ENCODE results near the gene SCMH1. TPM values are rescaled to one million over a fixed set of nuclear protein-coding genes. Genes with fewer than 3 reads are reported as not detected.
A peak's percentile ranks its signal among the peaks of the same experiment; 100 is the strongest.

The SCMH1 gene
- total RNA-seq, 1 experiment from 2014 or later = 39.5 TPM

DNA sequence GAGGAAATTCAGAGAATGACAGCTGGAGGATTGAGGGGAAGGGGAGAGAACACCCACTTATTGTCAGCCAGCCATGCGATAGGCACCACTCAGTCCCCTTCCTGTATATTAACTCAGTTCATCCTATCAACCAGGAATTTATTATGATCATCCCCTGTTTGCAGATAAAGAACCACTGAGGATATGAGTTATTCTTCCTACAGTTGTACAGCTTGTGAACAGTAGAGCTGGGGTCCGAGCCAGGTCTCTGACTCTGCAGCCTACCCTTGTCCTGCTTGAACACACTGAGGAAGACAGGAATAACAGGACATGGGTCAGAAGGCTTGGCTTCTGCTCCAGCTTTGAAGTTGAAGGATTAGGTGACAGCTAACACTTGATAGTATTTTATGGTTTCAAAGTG lies 42.0 kb upstream of the SCMH1 start:
- BruUV-seq (replicated peaks) = no TSS peak
- TF ChIP-seq, protein P1, sequence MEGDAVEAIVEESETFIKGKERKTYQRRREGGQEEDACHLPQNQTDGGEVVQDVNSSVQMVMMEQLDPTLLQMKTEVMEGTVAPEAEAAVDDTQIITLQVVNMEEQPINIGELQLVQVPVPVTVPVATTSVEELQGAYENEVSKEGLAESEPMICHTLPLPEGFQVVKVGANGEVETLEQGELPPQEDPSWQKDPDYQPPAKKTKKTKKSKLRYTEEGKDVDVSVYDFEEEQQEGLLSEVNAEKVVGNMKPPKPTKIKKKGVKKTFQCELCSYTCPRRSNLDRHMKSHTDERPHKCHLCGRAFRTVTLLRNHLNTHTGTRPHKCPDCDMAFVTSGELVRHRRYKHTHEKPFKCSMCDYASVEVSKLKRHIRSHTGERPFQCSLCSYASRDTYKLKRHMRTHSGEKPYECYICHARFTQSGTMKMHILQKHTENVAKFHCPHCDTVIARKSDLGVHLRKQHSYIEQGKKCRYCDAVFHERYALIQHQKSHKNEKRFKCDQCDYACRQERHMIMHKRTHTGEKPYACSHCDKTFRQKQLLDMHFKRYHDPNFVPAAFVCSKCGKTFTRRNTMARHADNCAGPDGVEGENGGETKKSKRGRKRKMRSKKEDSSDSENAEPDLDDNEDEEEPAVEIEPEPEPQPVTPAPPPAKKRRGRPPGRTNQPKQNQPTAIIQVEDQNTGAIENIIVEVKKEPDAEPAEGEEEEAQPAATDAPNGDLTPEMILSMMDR (conservative IDR thresholded peaks at IDR 0.05) = no peak
- no peak for TF ChIP-seq EZH2 (IDR thresholded peaks at IDR 0.05; ENCODE audit: low read depth)
- H2AFZ ChIP-seq = no peak overlapping the region
- H3K4me2 ChIP-seq = no peak overlapping the region
- no peak overlapping the region for H3K4me3 ChIP-seq
- DNase-seq = no peak
- no peaks in the 10 kb centered on the region for H3K36me3 ChIP-seq (ENCODE audit: low read depth)
- H3K9me3 ChIP-seq (ENCODE audit: insufficient read depth, low read depth) = no peaks in the 10 kb centered on the region
- peaks cover 9% of the 10 kb centered on the region; the same call in 1 of the 2 replicates for H3K27me3 ChIP-seq (ENCODE audit: insufficient read depth, low read depth)
- no peak overlapping the region for H3K27ac ChIP-seq
- intact Hi-C loops (cut with micrococcal nuclease; ENCODE audit: unreplicated experiment) = no loop called here
- no peaks in the 10 kb centered on the region for H3F3A ChIP-seq (ENCODE audit: insufficient read depth, low read depth)
- H3K79me2 ChIP-seq (ENCODE audit: low read depth) = no peaks in the 10 kb centered on the region
- H4K20me1 ChIP-seq (ENCODE audit: insufficient read depth) = no peaks in the 10 kb centered on the region
- no peaks in the 10 kb centered on the region; the same call in 1 of the 2 replicates for H3K4me1 ChIP-seq (replicated peaks; ENCODE audit: insufficient read depth)
- ChIA-PET CTCF (interaction anchor here (0.7 kb wide), 1 partner anchor 8 kb away, joined by 4 read pairs; no protein-coding TSS in a partner anchor), POLR2A (ENCODE audit: unreplicated experiment) (interaction anchor here (0.6 kb wide), 1 partner anchor 104 kb away, joined by 3 read pairs; no protein-coding TSS in a partner anchor)
- H3K9me2 ChIP-seq (ENCODE audit: insufficient read depth) = no peaks in the 10 kb centered on the region

DNA sequence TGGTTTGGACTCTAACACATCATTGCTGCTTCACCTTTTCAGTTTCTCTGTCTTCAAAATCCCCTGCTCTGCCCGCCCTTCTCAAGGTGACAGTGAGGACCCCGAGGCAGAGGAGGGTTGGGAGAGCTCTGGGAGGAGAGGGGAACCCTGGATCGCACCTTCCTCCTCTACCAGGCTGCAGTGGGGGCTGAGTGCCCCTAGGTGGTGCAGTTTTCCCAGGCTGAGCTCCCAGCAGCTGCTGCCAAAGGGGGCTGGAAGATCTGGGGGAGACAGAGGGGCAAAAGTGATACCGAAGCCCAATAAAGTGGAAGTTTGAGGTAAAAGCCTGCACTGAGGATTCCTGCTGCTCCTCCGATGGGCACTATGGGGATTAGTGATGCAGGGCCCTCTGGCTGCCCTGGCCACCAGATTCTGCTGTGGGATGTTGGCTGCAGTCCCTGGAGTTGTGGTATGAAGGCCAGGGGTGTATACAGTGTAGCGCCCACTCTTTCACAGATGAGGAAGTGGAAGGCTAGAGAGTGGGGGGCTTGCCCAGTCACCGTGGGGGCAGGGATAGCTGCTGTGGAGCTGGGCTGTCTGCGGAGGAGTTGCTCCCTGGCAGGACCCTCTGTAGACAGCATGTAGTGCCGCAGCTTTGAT lies 40.7 kb upstream of the SCMH1 start:
- Histone ChIP-seq H3K9me3 (ENCODE audit: insufficient read depth, low read depth) (no peaks in the 10 kb centered on the region), H2AFZ (no peak overlapping the region), H3K4me1 (replicated peaks; ENCODE audit: insufficient read depth) (no peaks in the 10 kb centered on the region; the same call in 1 of the 2 replicates), H3K36me3 (ENCODE audit: low read depth) (no peaks in the 10 kb centered on the region), H3K9me2 (ENCODE audit: insufficient read depth) (no peaks in the 10 kb centered on the region), H3K4me3 (no peak overlapping the region), H3K27me3 (ENCODE audit: insufficient read depth, low read depth) (peaks cover 6% of the 10 kb centered on the region; the same call in 1 of the 2 replicates), H3K4me2 (no peak overlapping the region), H4K20me1 (ENCODE audit: insufficient read depth) (no peaks in the 10 kb centered on the region), H3F3A (ENCODE audit: insufficient read depth, low read depth) (no peaks in the 10 kb centered on the region), H3K27ac (no peak overlapping the region), H3K79me2 (ENCODE audit: low read depth) (no peaks in the 10 kb centered on the region)
- peak in 1 of 2 experiments; percentile 54 for DNase-seq
- ChIA-PET POLR2A (ENCODE audit: unreplicated experiment) (interaction anchor here (0.7 kb wide), 1 partner anchor 370 kb away, joined by 3 read pairs; no protein-coding TSS in a partner anchor), CTCF (interaction anchor here (0.7 to 1.2 kb wide), 4 partner anchors 32 to 206 kb away, joined by 3 to 4 read pairs (median 4); no protein-coding TSS in a partner anchor)
- TF ChIP-seq, protein P1 (conservative IDR thresholded peaks at IDR 0.05) = peak; percentile 87
- TF ChIP-seq EZH2 (IDR thresholded peaks at IDR 0.05; ENCODE audit: low read depth) = no peak
- no TSS peak for BruUV-seq (replicated peaks)
- intact Hi-C loops (cut with micrococcal nuclease; ENCODE audit: unreplicated experiment) = loop anchor here (1.0 to 2.0 kb wide), 4 partner anchors 40 to 150 kb away; no protein-coding TSS in a partner anchor

GRCh38 chr1:41281334-41281733 lies 39.2 kb upstream of the SCMH1 start:
- no peak for TF ChIP-seq EZH2 (IDR thresholded peaks at IDR 0.05; ENCODE audit: low read depth)
- TF ChIP-seq, protein P1 (conservative IDR thresholded peaks at IDR 0.05) = no peak
- Histone ChIP-seq H3K9me3 (ENCODE audit: insufficient read depth, low read depth) (no peaks in the 10 kb centered on the region), H3K9me2 (ENCODE audit: insufficient read depth) (no peaks in the 10 kb centered on the region), H3K36me3 (ENCODE audit: low read depth) (no peaks in the 10 kb centered on the region), H3K27ac (no peak overlapping the region), H3K79me2 (ENCODE audit: low read depth) (no peaks in the 10 kb centered on the region), H3K4me2 (no peak overlapping the region), H3K4me1 (replicated peaks; ENCODE audit: insufficient read depth) (no peaks in the 10 kb centered on the region; the same call in 1 of the 2 replicates), H2AFZ (no peak overlapping the region), H3K27me3 (ENCODE audit: insufficient read depth, low read depth) (peaks cover 6% of the 10 kb centered on the region; the same call in 1 of the 2 replicates), H4K20me1 (ENCODE audit: insufficient read depth) (no peaks in the 10 kb centered on the region), H3K4me3 (no peak overlapping the region), H3F3A (ENCODE audit: insufficient read depth, low read depth) (no peaks in the 10 kb centered on the region)
- no TSS peak for BruUV-seq (replicated peaks)
- ChIA-PET CTCF (no interaction called here), POLR2A (ENCODE audit: unreplicated experiment) (no interaction called here)
- no peak for DNase-seq
- intact Hi-C loops (cut with micrococcal nuclease; ENCODE audit: unreplicated experiment) = no loop called here
